Lower leg skin (tissue), 3 donors: ENCODE results near the gene OSBPL5.
"Not testable (repeated sequence)": the region's sequence is repeated elsewhere in the genome, so short reads cannot be mapped to it uniquely, and the experiment has no call there.

Source experiments
- POLR2A ChIP-seq, 2 donors: fragments of 450-650 bp; IDR thresholded peaks; one replicate each; pipeline ENCODE4 v1.6.1; 2016 to 2017; ENCODE audit warnings: antibody characterized with exemption in 2 of 2, mild to moderate bottlenecking in 1 of 2, moderate library complexity in 1 of 2
- TF ChIP-seq, protein P1 (sequence below), 3 donors: fragments of 450-650 bp; IDR thresholded peaks; one replicate each; pipeline ENCODE4 v1.5.1; 2016; ENCODE audit warnings: antibody characterized with exemption in 3 of 3, mild to moderate bottlenecking in 3 of 3, moderate library complexity in 2 of 3

DNA sequence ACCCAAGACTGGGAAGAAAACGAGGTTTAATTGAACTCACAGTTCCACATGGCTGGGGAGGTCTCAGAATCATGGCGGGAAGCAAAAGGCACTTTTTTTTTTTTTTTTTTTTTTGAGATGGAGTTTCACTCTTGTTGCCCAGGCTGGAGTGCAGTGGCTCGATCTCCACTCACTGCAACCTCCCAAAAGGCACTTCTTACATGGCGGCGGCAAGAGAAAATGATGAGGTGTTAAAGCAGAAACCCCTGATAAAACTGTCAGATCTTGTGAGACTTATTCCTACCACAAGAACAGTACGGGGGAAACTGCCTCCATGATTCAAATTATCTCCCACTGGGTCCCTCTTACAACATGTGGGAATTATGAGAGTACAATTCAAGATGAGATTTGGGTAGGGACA, 100.4 kb downstream of the OSBPL5 start:
- TF ChIP-seq, protein P1, sequence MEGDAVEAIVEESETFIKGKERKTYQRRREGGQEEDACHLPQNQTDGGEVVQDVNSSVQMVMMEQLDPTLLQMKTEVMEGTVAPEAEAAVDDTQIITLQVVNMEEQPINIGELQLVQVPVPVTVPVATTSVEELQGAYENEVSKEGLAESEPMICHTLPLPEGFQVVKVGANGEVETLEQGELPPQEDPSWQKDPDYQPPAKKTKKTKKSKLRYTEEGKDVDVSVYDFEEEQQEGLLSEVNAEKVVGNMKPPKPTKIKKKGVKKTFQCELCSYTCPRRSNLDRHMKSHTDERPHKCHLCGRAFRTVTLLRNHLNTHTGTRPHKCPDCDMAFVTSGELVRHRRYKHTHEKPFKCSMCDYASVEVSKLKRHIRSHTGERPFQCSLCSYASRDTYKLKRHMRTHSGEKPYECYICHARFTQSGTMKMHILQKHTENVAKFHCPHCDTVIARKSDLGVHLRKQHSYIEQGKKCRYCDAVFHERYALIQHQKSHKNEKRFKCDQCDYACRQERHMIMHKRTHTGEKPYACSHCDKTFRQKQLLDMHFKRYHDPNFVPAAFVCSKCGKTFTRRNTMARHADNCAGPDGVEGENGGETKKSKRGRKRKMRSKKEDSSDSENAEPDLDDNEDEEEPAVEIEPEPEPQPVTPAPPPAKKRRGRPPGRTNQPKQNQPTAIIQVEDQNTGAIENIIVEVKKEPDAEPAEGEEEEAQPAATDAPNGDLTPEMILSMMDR (IDR thresholded peaks at IDR 0.05), result not testable (repeated sequence)
- TF ChIP-seq POLR2A (IDR thresholded peaks at IDR 0.05), result not testable (repeated sequence)
